Measurements from ENCODE around the gene OMP.

GRCh38 chr11:77081381-77081851, 21.2 kb upstream of the OMP start:
- TF ChIP-seq CTCF (IDR thresholded peaks at IDR 0.05; ENCODE audit: poor library complexity) (no peak), EZH2phosphoT487 (IDR thresholded peaks at IDR 0.05; ENCODE audit: low read depth, severe bottlenecking, unreplicated experiment) (no peak)
